Activated CD8-positive, alpha-beta T cell treated with anti-CD3 and anti-CD28 coated beads for 36 hours (primary cell): Measurements from ENCODE around the gene AUTS2. TPM values are rescaled to one million over a fixed set of nuclear protein-coding genes. Genes with fewer than 3 reads are reported as not detected.
A peak's percentile ranks its signal among the peaks of the same experiment; 100 is the strongest.

Source experiments
- ATAC-seq: fragments of 200-7000 bp; cut with Tn5 transposase; one replicate; pipeline ENCODE4 v1.10.0; 2021; ENCODE audit warnings: mild to moderate bottlenecking, moderate library complexity
- CTCF ChIA-PET: fragments of 350-600 bp; sonication (Branson Sonifier 250); formaldehyde crosslinking; loops from one replicate; lab custom pipeline; 2021; ENCODE audit warnings: antibody characterized with exemption; lab: Charles Lee
- POLR2A ChIA-PET: fragments of 350-600 bp; sonication (Branson Sonifier 250); formaldehyde crosslinking; loops from one replicate; lab custom pipeline; 2021; ENCODE audit warnings: antibody characterized with exemption; lab: Charles Lee
- DNase-seq: peaks from one replicate; pipeline ENCODE4 v3.0.0-alpha.2; 2020
- H3K27ac Mint-ChIP-seq: one replicate; pipeline ENCODE4 v1.8.0; 2021; ENCODE audit warnings: mild to moderate bottlenecking, mixed read lengths
- H3K27me3 Mint-ChIP-seq: one replicate; pipeline ENCODE4 v1.8.0; 2021; ENCODE audit warnings: mixed read lengths
- H3K36me3 Mint-ChIP-seq: one replicate; pipeline ENCODE4 v1.8.0; 2021; ENCODE audit warnings: low read depth, mixed read lengths
- H3K4me1 Mint-ChIP-seq: one replicate; pipeline ENCODE4 v1.8.0; 2021; ENCODE audit warnings: low read depth, mixed read lengths
- H3K4me3 Mint-ChIP-seq: one replicate; pipeline ENCODE4 v1.8.0; 2021; ENCODE audit warnings: mild to moderate bottlenecking, moderate library complexity, mixed read lengths
- H3K9me3 Mint-ChIP-seq: one replicate; pipeline ENCODE4 v1.8.0; 2021; ENCODE audit warnings: mixed read lengths
- intact Hi-C: fragments of 100-400 bp; cut with micrococcal nuclease; formaldehyde crosslinking; loops from one replicate; pipeline ENCODE4 v1.10.0; 2022
- total RNA-seq, 2 experiments: library from RNA; stranded (reverse); gene quantifications; one replicate each; pipeline ENCODE4 v1.2.3, GENCODE V29; 2021
- TF ChIP-seq, protein P1 (sequence below): fragments of 200-600 bp; IDR thresholded peaks from one replicate; pipeline ENCODE4 v1.8.0; 2022; ENCODE audit warnings: antibody characterized with exemption, mild to moderate bottlenecking

The AUTS2 gene
- total RNA-seq, 2 experiments from 2014 or later: 3.1 to 3.3 TPM

GRCh38 chr7:69732203-69732602, 133.9 kb downstream of the AUTS2 start:
- Mint-ChIP-seq H3K27me3 (peaks cover 12% of the 10 kb centered on the region), H3K4me1 (no peaks in the 10 kb centered on the region), H3K9me3 (no peaks in the 10 kb centered on the region), H3K4me3 (no peak overlapping the region), H3K27ac (no peak overlapping the region), H3K36me3 (no peaks in the 10 kb centered on the region)
- intact Hi-C loops: no loop called here
- TF ChIP-seq, protein P1, sequence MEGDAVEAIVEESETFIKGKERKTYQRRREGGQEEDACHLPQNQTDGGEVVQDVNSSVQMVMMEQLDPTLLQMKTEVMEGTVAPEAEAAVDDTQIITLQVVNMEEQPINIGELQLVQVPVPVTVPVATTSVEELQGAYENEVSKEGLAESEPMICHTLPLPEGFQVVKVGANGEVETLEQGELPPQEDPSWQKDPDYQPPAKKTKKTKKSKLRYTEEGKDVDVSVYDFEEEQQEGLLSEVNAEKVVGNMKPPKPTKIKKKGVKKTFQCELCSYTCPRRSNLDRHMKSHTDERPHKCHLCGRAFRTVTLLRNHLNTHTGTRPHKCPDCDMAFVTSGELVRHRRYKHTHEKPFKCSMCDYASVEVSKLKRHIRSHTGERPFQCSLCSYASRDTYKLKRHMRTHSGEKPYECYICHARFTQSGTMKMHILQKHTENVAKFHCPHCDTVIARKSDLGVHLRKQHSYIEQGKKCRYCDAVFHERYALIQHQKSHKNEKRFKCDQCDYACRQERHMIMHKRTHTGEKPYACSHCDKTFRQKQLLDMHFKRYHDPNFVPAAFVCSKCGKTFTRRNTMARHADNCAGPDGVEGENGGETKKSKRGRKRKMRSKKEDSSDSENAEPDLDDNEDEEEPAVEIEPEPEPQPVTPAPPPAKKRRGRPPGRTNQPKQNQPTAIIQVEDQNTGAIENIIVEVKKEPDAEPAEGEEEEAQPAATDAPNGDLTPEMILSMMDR: no peak
- no peak for DNase-seq
- ATAC-seq: no peak
- CTCF ChIA-PET: no interaction called here
- POLR2A ChIA-PET: no interaction called here

- Mint-ChIP-seq H3K9me3 (no peaks in the 10 kb centered on the region), H3K36me3 (no peaks in the 10 kb centered on the region), H3K27ac (no peak overlapping the region), H3K4me3 (no peak overlapping the region), H3K4me1 (peaks cover 19% of the 10 kb centered on the region), H3K27me3 (peaks cover 8% of the 10 kb centered on the region)
- ChIA-PET POLR2A (no interaction called here), CTCF (no interaction called here)
- TF ChIP-seq, protein P1: no peak
- DNase-seq (no peak), ATAC-seq (no peak)
- intact Hi-C loops: no loop called here
These were observed 137.3 kb downstream of the AUTS2 start for GRCh38 chr7:69735582-69735981.

- Mint-ChIP-seq H3K27ac (no peak overlapping the region), H3K4me3 (no peak overlapping the region), H3K4me1 (peaks cover 19% of the 10 kb centered on the region), H3K27me3 (peaks cover 8% of the 10 kb centered on the region), H3K9me3 (no peaks in the 10 kb centered on the region), H3K36me3 (no peaks in the 10 kb centered on the region)
- POLR2A ChIA-PET: no interaction called here
- DNase-seq (no peak), ATAC-seq (no peak)
- intact Hi-C loops: no loop called here
- TF ChIP-seq, protein P1: no peak
- CTCF ChIA-PET: no interaction called here
These were observed 138.0 kb downstream of the AUTS2 start for GRCh38 chr7:69736126-69736810.

DNA sequence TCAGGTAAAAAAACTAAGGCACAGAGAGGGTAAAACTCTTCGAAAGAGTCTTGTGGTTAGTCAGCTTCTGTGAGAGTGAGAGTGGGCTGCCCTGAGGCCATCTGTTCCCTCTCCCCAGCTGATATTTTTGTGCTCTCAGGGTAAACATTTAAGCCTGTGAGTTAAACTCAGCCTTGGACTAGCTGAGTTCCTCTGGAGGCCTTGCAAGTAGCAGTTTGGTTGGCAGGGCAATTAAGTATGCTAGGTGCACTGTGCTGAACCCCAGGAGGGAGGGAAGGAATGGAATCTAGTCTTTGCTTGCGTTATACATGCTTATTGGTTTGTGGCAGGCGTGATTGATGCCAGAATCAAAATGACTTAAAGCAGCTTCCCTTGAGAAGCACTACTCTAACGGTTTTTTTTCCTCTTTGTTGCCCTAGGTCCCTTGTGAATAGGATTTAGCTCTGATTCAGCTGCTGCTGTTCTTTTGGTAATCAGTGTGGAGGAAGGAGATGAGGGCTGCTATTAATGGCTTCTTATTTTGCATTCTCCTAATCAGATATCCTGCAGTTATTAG, 140.2 kb downstream of the AUTS2 start:
- no peak for DNase-seq
- peaks cover 8% of the 10 kb centered on the region for H3K27me3 Mint-ChIP-seq
- TF ChIP-seq, protein P1: no peak
- H3K36me3 Mint-ChIP-seq: no peaks in the 10 kb centered on the region
- POLR2A ChIA-PET: no interaction called here
- H3K4me3 Mint-ChIP-seq: no peak overlapping the region
- CTCF ChIA-PET: no interaction called here
- intact Hi-C loops: no loop called here
- peaks cover 19% of the 10 kb centered on the region for H3K4me1 Mint-ChIP-seq
- H3K9me3 Mint-ChIP-seq: no peaks in the 10 kb centered on the region
- ATAC-seq: no peak
- no peak overlapping the region for H3K27ac Mint-ChIP-seq

GRCh38 chr7:69739190-69739589, 140.9 kb downstream of the AUTS2 start:
- peak; percentile 58 for DNase-seq
- H3K36me3 Mint-ChIP-seq: no peaks in the 10 kb centered on the region
- no peak overlapping the region for H3K4me3 Mint-ChIP-seq
- TF ChIP-seq, protein P1: no peak
- ChIA-PET POLR2A (no interaction called here), CTCF (no interaction called here)
- peaks cover 19% of the 10 kb centered on the region for H3K4me1 Mint-ChIP-seq
- ATAC-seq: peak; percentile 74
- peaks cover 8% of the 10 kb centered on the region for H3K27me3 Mint-ChIP-seq
- intact Hi-C loops: no loop called here
- no peaks in the 10 kb centered on the region for H3K9me3 Mint-ChIP-seq
- H3K27ac Mint-ChIP-seq: no peak overlapping the region
